Transverse colon (tissue), 4 donors: ENCODE measurements around the gene IGF2BP2. TPM values are rescaled to one million over a fixed set of nuclear protein-coding genes. Genes with fewer than 3 reads are reported as not detected.
"Not testable (repeated sequence)": the region's sequence is repeated elsewhere in the genome, so short reads cannot be mapped to it uniquely, and the experiment has no call there.

ENCODE experiments used
- DNase-seq: peaks from one replicate; pipeline ENCODE4 v3.0.0-alpha.2; 2019
- H3K27ac ChIP-seq, 4 donors: fragments of 200-600 bp; sonication (generic); 2 replicates each; pipeline ENCODE4 v1.5.1; 2016 to 2018; ENCODE audit warnings: inconsistent platforms in 4 of 4
- H3K27me3 ChIP-seq: fragments of 200-600 bp; sonication (generic); 2 replicates; pipeline ENCODE4 v1.5.1; 2017; ENCODE audit warnings: inconsistent platforms
- H3K36me3 ChIP-seq, 4 donors: fragments of 200-600 bp; sonication (generic); 2 replicates each; pipeline ENCODE4 v1.5.1; 2017 to 2019; ENCODE audit warnings: inconsistent platforms in 4 of 4
- H3K4me1 ChIP-seq, 4 donors: fragments of 200-600 bp; sonication (generic); 2 replicates each; pipeline ENCODE4 v1.5.1; 2017 to 2020; ENCODE audit warnings: inconsistent platforms in 4 of 4
- H3K4me3 ChIP-seq, 4 donors: fragments of 200-600 bp; sonication (generic); 1 replicate in 1 of 4; 2 replicates in 3 of 4; pipeline versions ENCODE4 v1.5.1 to v1.6.1; 2017 to 2019; ENCODE audit warnings: inconsistent platforms in 4 of 4
- H3K9me3 ChIP-seq, 2 donors: fragments of 200-600 bp; sonication (generic); 2 replicates each; pipeline ENCODE4 v1.5.1; 2017 to 2019; ENCODE audit warnings: inconsistent platforms in 2 of 2
- EP300 ChIP-seq: sonication (generic); formaldehyde crosslinking; IDR thresholded peaks from one replicate; pipeline ENCODE4 v1.6.1; 2017; ENCODE audit warnings: antibody characterized with exemption, low read depth
- POLR2A ChIP-seq: fragments of 450-650 bp; IDR thresholded peaks from one replicate; pipeline ENCODE4 v1.6.1; 2016; ENCODE audit warnings: antibody characterized with exemption, mild to moderate bottlenecking, moderate library complexity
- POLR2AphosphoS5 ChIP-seq, 3 donors: sonication (generic); formaldehyde crosslinking; IDR thresholded peaks; one replicate each; pipeline ENCODE4 v1.6.1; 2016; ENCODE audit warnings: antibody characterized with exemption in 3 of 3
- WGBS, 2 donors: methylation state at CpG; one replicate each; pipeline ENCODE4 v1.1.5; 2018; ENCODE audit warnings: low coverage in 1 of 2; 5-methylcytosine and 5-hydroxymethylcytosine counted together
- in situ Hi-C, 4 donors: fragments of 200-750 bp; cut with MboI; loops; one replicate each; pipeline versions ENCODE4 v1.15.0 to v1.15.1; 2017; ENCODE audit warnings: low sequenced_read_pairs in 3 of 4, low pct_ligation_motif_present in 1 of 4, low pct_unique_long_range_greater_than_20kb in 1 of 4
- intact Hi-C: fragments of 100-400 bp; cut with DNase I; formaldehyde crosslinking; loops from one replicate; pipeline ENCODE4 v1.15.1; 2023; ENCODE audit warnings: low total_unique reads
- total RNA-seq, 4 donors: library from RNA; depleted of rRNA; stranded (reverse); fragments of >200 nt; gene quantifications; one replicate each; pipeline ENCODE4 v1.1.0, GENCODE V29; 2016
- TF ChIP-seq, protein P1 (sequence below), 5 experiments: fragments of 200-600 bp in 3 of 5; fragments of 450-650 bp in 2 of 5; sonication (generic) in 3 of 5; IDR thresholded peaks; 1 replicate in 2 of 5; 2 replicates in 3 of 5; pipeline ENCODE4 v1.5.1; 2016 to 2017; ENCODE audit warnings: antibody characterized with exemption in 5 of 5, inconsistent platforms in 3 of 5, mild to moderate bottlenecking in 2 of 5, moderate library complexity in 1 of 5

IGF2BP2 gene
- total RNA-seq, 4 donors from 2014 or later: 51.3 to 179 (median 82.9) TPM

DNA sequence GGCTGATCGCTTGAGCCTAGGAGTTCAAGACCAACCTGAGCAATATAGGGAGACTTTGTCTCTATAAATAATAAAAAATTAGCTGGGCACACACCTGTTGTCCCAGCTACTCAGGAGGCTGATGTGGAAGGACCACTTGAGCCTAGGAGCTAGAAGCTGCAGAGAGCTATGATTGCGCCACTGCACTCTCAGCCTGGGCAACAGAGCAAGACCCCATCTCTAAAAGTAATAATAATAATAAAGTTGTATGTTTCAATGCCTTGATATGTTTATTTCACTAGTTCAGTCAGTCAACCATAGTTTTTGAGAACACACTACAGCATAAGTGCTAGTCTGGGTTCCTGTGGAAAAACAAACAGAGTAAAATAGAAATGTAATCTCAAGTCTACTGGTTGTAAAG, 36.5 kb downstream of the IGF2BP2 start:
- WGBS, 2 donors: 93% methylated on average over 2 of the region's 2 CpGs; no CpG with 5 or more reads in 1 of the 2 donors
- TF ChIP-seq, protein P1, sequence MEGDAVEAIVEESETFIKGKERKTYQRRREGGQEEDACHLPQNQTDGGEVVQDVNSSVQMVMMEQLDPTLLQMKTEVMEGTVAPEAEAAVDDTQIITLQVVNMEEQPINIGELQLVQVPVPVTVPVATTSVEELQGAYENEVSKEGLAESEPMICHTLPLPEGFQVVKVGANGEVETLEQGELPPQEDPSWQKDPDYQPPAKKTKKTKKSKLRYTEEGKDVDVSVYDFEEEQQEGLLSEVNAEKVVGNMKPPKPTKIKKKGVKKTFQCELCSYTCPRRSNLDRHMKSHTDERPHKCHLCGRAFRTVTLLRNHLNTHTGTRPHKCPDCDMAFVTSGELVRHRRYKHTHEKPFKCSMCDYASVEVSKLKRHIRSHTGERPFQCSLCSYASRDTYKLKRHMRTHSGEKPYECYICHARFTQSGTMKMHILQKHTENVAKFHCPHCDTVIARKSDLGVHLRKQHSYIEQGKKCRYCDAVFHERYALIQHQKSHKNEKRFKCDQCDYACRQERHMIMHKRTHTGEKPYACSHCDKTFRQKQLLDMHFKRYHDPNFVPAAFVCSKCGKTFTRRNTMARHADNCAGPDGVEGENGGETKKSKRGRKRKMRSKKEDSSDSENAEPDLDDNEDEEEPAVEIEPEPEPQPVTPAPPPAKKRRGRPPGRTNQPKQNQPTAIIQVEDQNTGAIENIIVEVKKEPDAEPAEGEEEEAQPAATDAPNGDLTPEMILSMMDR (IDR thresholded peaks at IDR 0.05): no peak
- TF ChIP-seq POLR2AphosphoS5 (IDR thresholded peaks at IDR 0.05) (no peak), POLR2A (no peak), EP300 (no peak)
- Histone ChIP-seq H3K27ac (no peak overlapping the region), H3K9me3 (no peaks in the 10 kb centered on the region), H3K4me1 (peaks cover 0 to 11% (median 2%) of the 10 kb centered on the region in 4 donors), H3K36me3 (no peaks in the 10 kb centered on the region), H3K27me3 (no peaks in the 10 kb centered on the region), H3K4me3 (no peak overlapping the region)
- intact Hi-C loops (no loop called here), in situ Hi-C loops (no loop called here)
- no peak for DNase-seq

DNA sequence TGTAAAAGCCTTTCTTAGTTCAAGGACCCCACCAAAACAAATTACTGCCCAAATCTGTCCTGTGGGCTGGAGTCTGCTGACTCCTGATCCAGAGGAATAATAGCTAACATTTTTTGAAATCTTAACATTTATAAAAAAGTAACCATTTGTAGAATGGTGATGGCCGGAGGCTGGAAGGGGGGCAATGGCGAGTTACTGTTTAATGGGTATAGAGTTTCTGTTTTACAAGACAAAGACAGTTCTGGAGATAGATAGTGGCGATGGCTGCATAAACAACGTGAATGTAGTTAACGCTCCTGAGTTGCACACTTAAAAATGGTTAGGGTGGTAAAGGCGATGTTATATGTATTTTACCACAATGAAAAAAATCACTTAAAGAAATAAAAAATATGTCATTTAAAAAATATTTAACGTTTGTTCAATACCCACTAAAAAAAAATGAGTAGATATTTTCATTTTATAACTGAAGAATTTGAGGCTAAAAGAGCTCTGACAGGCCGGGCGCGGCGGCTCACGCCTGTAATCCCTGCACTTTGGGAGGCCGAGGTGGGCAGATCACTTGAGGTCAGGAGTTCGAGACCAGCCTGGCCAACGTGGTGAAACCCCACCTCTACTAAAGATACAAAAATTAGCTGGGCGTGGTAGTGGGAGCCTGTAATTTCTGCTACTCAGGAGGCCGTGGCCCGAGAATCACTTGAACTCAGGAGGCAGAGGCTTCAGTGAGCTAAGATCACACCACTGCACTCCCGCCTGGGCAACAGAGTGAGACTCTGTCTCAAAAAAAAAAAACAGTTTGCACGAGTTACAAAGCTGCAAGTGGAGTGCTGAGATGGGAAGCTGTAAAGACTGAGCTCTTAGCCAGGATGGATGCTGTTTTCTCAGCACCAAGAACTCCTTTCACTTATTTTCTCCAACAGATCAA, 37.6 kb downstream of the IGF2BP2 start:
- no peak for TF ChIP-seq EP300
- no peak for TF ChIP-seq POLR2AphosphoS5 (IDR thresholded peaks at IDR 0.05)
- TF ChIP-seq POLR2A: no peak
- TF ChIP-seq, protein P1 (IDR thresholded peaks at IDR 0.05): no peak
- intact Hi-C loops (no loop called here), in situ Hi-C loops (no loop called here)
- 77 to 78% methylated on average over 16 to 20 of the region's 20 CpGs for WGBS, 2 donors
- Histone ChIP-seq H3K9me3 (no peaks in the 10 kb centered on the region), H3K27me3 (no peaks in the 10 kb centered on the region), H3K4me1 (peaks cover 0 to 4% (median 2%) of the 10 kb centered on the region in 4 donors), H3K36me3 (no peaks in the 10 kb centered on the region), H3K4me3 (no peak overlapping the region), H3K27ac (no peak overlapping the region)
- DNase-seq: no peak

DNA sequence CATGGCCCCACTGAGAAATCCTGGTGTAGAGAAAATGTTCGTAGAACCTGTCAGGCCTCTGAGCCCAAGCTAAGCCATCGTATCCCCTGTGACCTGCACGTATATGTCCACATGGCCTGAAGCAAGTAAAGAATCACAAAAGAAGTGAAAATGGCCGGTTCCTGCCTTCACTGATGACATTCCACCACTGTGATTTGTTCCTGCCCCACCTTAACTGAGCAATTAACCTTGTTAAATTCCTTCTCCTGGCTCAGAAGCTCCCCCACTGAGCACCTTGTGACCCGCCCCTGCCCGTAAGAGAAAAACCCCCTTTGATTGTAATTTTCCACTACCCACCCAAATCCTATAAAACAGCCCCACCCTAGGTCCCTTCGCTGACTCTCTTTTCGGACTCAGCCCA, 38.6 kb downstream of the IGF2BP2 start:
- H3K27me3 ChIP-seq, H3K36me3 ChIP-seq, H3K9me3 ChIP-seq, H3K4me3 ChIP-seq, H3K4me1 ChIP-seq, H3K27ac ChIP-seq, in situ Hi-C loops, DNase-seq, intact Hi-C loops: not testable (repeated sequence)
- 46 to 70% methylated on average over 4 to 8 of the region's 8 CpGs for WGBS, 2 donors

DNA sequence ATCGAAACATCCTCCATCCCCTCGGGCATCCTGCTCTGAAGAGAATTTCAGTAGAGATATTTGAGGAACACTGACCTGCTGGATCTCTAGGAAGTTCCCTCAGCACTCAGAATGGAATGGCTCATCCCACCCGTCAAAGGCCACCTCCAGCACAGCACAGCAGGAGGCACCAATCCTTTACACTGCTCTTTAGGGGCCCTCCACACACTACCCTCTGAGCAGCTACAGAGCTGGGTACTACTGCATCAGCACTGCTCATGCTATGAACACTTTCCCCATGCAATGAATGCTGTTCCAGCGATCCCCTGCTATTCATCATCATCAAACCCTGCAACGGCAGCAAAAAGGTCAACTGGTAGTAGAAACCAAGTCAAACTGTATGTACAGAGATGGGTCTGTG, 40.5 kb downstream of the IGF2BP2 start:
- H3K9me3 ChIP-seq: no peaks in the 10 kb centered on the region
- H3K27me3 ChIP-seq: no peaks in the 10 kb centered on the region
- H3K36me3 ChIP-seq: no peaks in the 10 kb centered on the region
- DNase-seq: no peak
- in situ Hi-C loops (no loop called here), intact Hi-C loops (no loop called here)
- no peak overlapping the region for H3K27ac ChIP-seq
- H3K4me3 ChIP-seq: no peak overlapping the region
- TF ChIP-seq, protein P1 (IDR thresholded peaks at IDR 0.05): no peak
- peaks cover 0 to 3% (median 0%) of the 10 kb centered on the region in 4 donors for H3K4me1 ChIP-seq
- 75 to 89% methylated on average over 1 to 5 of the region's 5 CpGs for WGBS, 2 donors
